SK-N-SH (cell line): ENCODE results near the gene TRIM3.

Source experiments
- CHD2 ChIP-seq: fragments of 150-350 bp; IDR thresholded peaks from 2 replicates; pipeline ENCODE4 v1.6.1; 2018; ENCODE audit warnings: low read length; ENCODE audit not compliant: partially characterized antibody
- CTCF ChIP-seq: fragments of 200-600 bp; sonication (generic); IDR thresholded peaks from 2 replicates; pipeline ENCODE4 v1.6.1; 2017; ENCODE audit warnings: antibody characterized with exemption, mild to moderate bottlenecking, moderate library complexity
- EZH2phosphoT487 ChIP-seq: fragments of 200-600 bp; sonication (generic); IDR thresholded peaks from 2 replicates; pipeline ENCODE4 v1.6.1; 2017; ENCODE audit warnings: low read depth, mixed run types, mild to moderate bottlenecking, antibody characterized with exemption, moderate library complexity, borderline replicate concordance
- MAX ChIP-seq: IDR thresholded peaks from 2 replicates; pipeline ENCODE4 v1.4.0; 2012; ENCODE audit warnings: low read depth
- RCOR1 ChIP-seq: fragments of 150-350 bp; IDR thresholded peaks from 2 replicates; pipeline ENCODE4 v1.6.1; 2017; ENCODE audit warnings: antibody characterized with exemption, low read length
- SIN3A ChIP-seq: IDR thresholded peaks from 2 replicates; pipeline ENCODE4 v1.6.1; 2012; ENCODE audit warnings: low read depth, mild to moderate bottlenecking, low read length, moderate library complexity, borderline replicate concordance
- SMC3 ChIP-seq: IDR thresholded peaks from 2 replicates; pipeline ENCODE4 v1.6.1; 2012; ENCODE audit warnings: low read depth, low read length, improper control_type of control experiment
- TCF12 ChIP-seq: IDR thresholded peaks from 2 replicates; pipeline ENCODE4 v1.4.0; 2012
- TEAD4 ChIP-seq: IDR thresholded peaks from 2 replicates; pipeline ENCODE4 v1.4.0; 2012; ENCODE audit warnings: mild to moderate bottlenecking, borderline replicate concordance; ENCODE audit not compliant: insufficient read depth
- TF ChIP-seq, protein P1 (sequence below): IDR thresholded peaks from 2 replicates; pipeline ENCODE4 v1.4.0; 2012; ENCODE audit warnings: low read depth, borderline replicate concordance
- TF ChIP-seq, protein P2 (sequence below): IDR thresholded peaks from 2 replicates; pipeline ENCODE4 v1.6.1; 2012; ENCODE audit warnings: mild to moderate bottlenecking, low read depth, low read length, moderate library complexity
- TF ChIP-seq, protein P3 (sequence below): IDR thresholded peaks from 2 replicates; pipeline ENCODE4; 2012

DNA sequence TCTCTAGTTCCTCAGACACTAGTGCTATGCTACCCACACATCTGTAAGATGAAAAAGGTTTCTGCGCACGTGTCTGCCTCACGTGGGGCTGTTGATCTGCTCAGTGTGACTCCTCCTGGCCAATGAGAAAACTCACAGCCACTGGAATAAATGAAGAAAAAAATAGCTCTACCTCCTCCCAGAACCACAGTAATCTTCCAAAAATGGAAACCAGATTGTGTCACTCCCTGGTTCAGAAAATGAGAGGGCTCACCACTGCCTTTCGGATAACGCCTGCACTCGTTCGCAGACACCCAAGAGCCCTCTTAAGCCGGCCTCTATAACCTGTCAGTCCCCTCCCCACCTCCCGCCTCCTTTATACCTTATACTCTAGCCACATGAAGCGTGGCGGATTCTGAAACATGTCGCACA, 59.9 kb downstream of the TRIM3 start:
- no peak for TF ChIP-seq TCF12
- no peak for TF ChIP-seq CTCF
- TF ChIP-seq MAX, result no peak
- no peak for TF ChIP-seq SIN3A
- no peak for TF ChIP-seq SMC3
- TF ChIP-seq, protein P1, sequence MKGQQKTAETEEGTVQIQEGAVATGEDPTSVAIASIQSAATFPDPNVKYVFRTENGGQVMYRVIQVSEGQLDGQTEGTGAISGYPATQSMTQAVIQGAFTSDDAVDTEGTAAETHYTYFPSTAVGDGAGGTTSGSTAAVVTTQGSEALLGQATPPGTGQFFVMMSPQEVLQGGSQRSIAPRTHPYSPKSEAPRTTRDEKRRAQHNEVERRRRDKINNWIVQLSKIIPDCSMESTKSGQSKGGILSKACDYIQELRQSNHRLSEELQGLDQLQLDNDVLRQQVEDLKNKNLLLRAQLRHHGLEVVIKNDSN, result no peak
- no peak for TF ChIP-seq EZH2phosphoT487
- TF ChIP-seq RCOR1, result no peak
- TF ChIP-seq TEAD4, result no peak
- TF ChIP-seq CHD2, result no peak
- TF ChIP-seq, protein P2, sequence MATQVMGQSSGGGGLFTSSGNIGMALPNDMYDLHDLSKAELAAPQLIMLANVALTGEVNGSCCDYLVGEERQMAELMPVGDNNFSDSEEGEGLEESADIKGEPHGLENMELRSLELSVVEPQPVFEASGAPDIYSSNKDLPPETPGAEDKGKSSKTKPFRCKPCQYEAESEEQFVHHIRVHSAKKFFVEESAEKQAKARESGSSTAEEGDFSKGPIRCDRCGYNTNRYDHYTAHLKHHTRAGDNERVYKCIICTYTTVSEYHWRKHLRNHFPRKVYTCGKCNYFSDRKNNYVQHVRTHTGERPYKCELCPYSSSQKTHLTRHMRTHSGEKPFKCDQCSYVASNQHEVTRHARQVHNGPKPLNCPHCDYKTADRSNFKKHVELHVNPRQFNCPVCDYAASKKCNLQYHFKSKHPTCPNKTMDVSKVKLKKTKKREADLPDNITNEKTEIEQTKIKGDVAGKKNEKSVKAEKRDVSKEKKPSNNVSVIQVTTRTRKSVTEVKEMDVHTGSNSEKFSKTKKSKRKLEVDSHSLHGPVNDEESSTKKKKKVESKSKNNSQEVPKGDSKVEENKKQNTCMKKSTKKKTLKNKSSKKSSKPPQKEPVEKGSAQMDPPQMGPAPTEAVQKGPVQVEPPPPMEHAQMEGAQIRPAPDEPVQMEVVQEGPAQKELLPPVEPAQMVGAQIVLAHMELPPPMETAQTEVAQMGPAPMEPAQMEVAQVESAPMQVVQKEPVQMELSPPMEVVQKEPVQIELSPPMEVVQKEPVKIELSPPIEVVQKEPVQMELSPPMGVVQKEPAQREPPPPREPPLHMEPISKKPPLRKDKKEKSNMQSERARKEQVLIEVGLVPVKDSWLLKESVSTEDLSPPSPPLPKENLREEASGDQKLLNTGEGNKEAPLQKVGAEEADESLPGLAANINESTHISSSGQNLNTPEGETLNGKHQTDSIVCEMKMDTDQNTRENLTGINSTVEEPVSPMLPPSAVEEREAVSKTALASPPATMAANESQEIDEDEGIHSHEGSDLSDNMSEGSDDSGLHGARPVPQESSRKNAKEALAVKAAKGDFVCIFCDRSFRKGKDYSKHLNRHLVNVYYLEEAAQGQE, result no peak
- TF ChIP-seq, protein P3, sequence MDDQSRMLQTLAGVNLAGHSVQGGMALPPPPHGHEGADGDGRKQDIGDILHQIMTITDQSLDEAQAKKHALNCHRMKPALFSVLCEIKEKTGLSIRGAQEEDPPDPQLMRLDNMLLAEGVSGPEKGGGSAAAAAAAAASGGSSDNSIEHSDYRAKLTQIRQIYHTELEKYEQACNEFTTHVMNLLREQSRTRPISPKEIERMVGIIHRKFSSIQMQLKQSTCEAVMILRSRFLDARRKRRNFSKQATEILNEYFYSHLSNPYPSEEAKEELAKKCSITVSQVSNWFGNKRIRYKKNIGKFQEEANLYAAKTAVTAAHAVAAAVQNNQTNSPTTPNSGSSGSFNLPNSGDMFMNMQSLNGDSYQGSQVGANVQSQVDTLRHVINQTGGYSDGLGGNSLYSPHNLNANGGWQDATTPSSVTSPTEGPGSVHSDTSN, result no peak
